MM.1S (cell line): ENCODE measurements around the gene ADARB2.

Source experiments
- DNase-seq: peaks from one replicate; pipeline ENCODE4 v3.0.0-alpha.2; 2015
- H2AFZ ChIP-seq: fragments of 300-600 bp; sonication (generic); 2 replicates; pipeline ENCODE4 v1.6.0; 2016; ENCODE audit warnings: antibody characterized with exemption, low read length
- H3F3A ChIP-seq: fragments of 300-600 bp; sonication (generic); 2 replicates; pipeline ENCODE4 v1.6.1; 2016; ENCODE audit warnings: mild to moderate bottlenecking, antibody characterized with exemption, low read length, moderate library complexity, mixed read lengths; ENCODE audit not compliant: insufficient read depth
- H3K27ac ChIP-seq: fragments of 300-600 bp; sonication (generic); 2 replicates; pipeline ENCODE4 v1.5.1; 2016; ENCODE audit warnings: mild to moderate bottlenecking, low read length
- H3K27me3 ChIP-seq: fragments of 300-600 bp; sonication (generic); replicated peaks from 2 replicates; pipeline ENCODE4 v1.6.0; 2016; ENCODE audit warnings: low read length; ENCODE audit not compliant: insufficient read depth
- H3K36me3 ChIP-seq: fragments of 300-600 bp; sonication (generic); replicated peaks from 2 replicates; pipeline ENCODE4 v1.6.1; 2016; ENCODE audit warnings: mild to moderate bottlenecking, low read length, mixed read lengths; ENCODE audit not compliant: insufficient read depth
- H3K4me1 ChIP-seq: fragments of 300-600 bp; sonication (generic); 2 replicates; pipeline ENCODE4 v1.6.1; 2016; ENCODE audit warnings: low read length, mixed read lengths
- H3K4me2 ChIP-seq: fragments of 300-600 bp; sonication (generic); 2 replicates; pipeline ENCODE4 v1.6.0; 2016; ENCODE audit warnings: low read depth, low read length
- H3K4me3 ChIP-seq: fragments of 300-600 bp; sonication (generic); 2 replicates; pipeline ENCODE4 v1.5.1; 2016; ENCODE audit warnings: low read length, mixed read lengths
- H3K79me2 ChIP-seq: fragments of 300-600 bp; sonication (generic); 2 replicates; pipeline ENCODE4 v1.6.1; 2016; ENCODE audit warnings: mixed run types, low read length, mixed read lengths
- H3K9ac ChIP-seq: fragments of 300-600 bp; sonication (generic); 2 replicates; pipeline ENCODE4 v1.6.1; 2016; ENCODE audit warnings: low read length, mixed read lengths
- H3K9me2 ChIP-seq: fragments of 300-600 bp; sonication (generic); replicated peaks from 2 replicates; pipeline ENCODE4 v1.6.1; 2016; ENCODE audit warnings: mild to moderate bottlenecking, low read length, mixed read lengths; ENCODE audit not compliant: insufficient read depth
- H3K9me3 ChIP-seq: fragments of 300-600 bp; sonication (generic); replicated peaks from 2 replicates; pipeline ENCODE4 v1.6.1; 2016; ENCODE audit warnings: mild to moderate bottlenecking, low read length, mixed read lengths; ENCODE audit not compliant: insufficient read depth
- H4K20me1 ChIP-seq: fragments of 300-600 bp; sonication (generic); 2 replicates; pipeline ENCODE4 v1.6.1; 2016; ENCODE audit warnings: mild to moderate bottlenecking, low read length, moderate library complexity, mixed read lengths; ENCODE audit not compliant: insufficient read depth
- CTCF ChIP-seq: fragments of 300-600 bp; sonication (generic); IDR thresholded peaks from 2 replicates; pipeline ENCODE4 v1.5.1; 2016; ENCODE audit warnings: antibody characterized with exemption, low read length, mixed read lengths
- EZH2 ChIP-seq: fragments of 300-600 bp; sonication (generic); optimal IDR thresholded peaks from 2 replicates; pipeline ENCODE3; 2017; ENCODE audit warnings: low read depth, mild to moderate bottlenecking, antibody characterized with exemption, low read length, mixed read lengths
- EZH2phosphoT487 ChIP-seq: fragments of 300-600 bp; sonication (generic); IDR thresholded peaks from 2 replicates; pipeline ENCODE4 v1.6.1; 2018; ENCODE audit warnings: antibody characterized with exemption, low read length

ADARB2 gene

GRCh38 chr10:1175956-1176565, 561.3 kb downstream of the ADARB2 start:
- Histone ChIP-seq H3F3A (no peaks in the 10 kb centered on the region), H3K79me2 (no peaks in the 10 kb centered on the region), H3K27me3 (peaks cover 10% of the 10 kb centered on the region; the same call in 1 of the 2 replicates), H3K9me2 (no peaks in the 10 kb centered on the region), H2AFZ (no peak overlapping the region), H3K4me2 (no peak overlapping the region), H3K9me3 (no peaks in the 10 kb centered on the region), H3K27ac (no peak overlapping the region), H4K20me1 (no peaks in the 10 kb centered on the region), H3K4me3 (no peak overlapping the region), H3K9ac (no peak overlapping the region), H3K4me1 (no peaks in the 10 kb centered on the region), H3K36me3 (no peaks in the 10 kb centered on the region)
- no peak for DNase-seq
- TF ChIP-seq EZH2phosphoT487 (no peak), CTCF (no peak), EZH2 (no peak)

- Histone ChIP-seq H3F3A (no peaks in the 10 kb centered on the region), H3K9me2 (no peaks in the 10 kb centered on the region), H3K4me3 (no peak overlapping the region), H3K4me1 (no peaks in the 10 kb centered on the region), H3K4me2 (no peak overlapping the region), H3K9ac (no peak overlapping the region), H4K20me1 (no peaks in the 10 kb centered on the region), H3K9me3 (no peaks in the 10 kb centered on the region), H3K27ac (no peak overlapping the region), H2AFZ (no peak overlapping the region), H3K27me3 (peaks cover 3% of the 10 kb centered on the region; the same call in 1 of the 2 replicates), H3K36me3 (no peaks in the 10 kb centered on the region), H3K79me2 (no peaks in the 10 kb centered on the region)
- TF ChIP-seq EZH2phosphoT487 (no peak), CTCF (no peak), EZH2 (no peak)
- DNase-seq, result no peak
Measured at GRCh38 chr10:1174022-1174421, 563.3 kb downstream of the ADARB2 start.

GRCh38 chr10:1173091-1173490, 564.2 kb downstream of the ADARB2 start:
- Histone ChIP-seq H3K79me2 (no peaks in the 10 kb centered on the region), H3K9me3 (no peaks in the 10 kb centered on the region), H3K27ac (no peak overlapping the region), H3F3A (no peaks in the 10 kb centered on the region), H3K36me3 (no peaks in the 10 kb centered on the region), H2AFZ (no peak overlapping the region), H3K4me2 (no peak overlapping the region), H3K27me3 (peaks cover 3% of the 10 kb centered on the region; the same call in 1 of the 2 replicates), H4K20me1 (no peaks in the 10 kb centered on the region), H3K9ac (no peak overlapping the region), H3K4me1 (no peaks in the 10 kb centered on the region), H3K9me2 (no peaks in the 10 kb centered on the region), H3K4me3 (no peak overlapping the region)
- DNase-seq, result no peak
- TF ChIP-seq EZH2phosphoT487 (no peak), EZH2 (no peak), CTCF (no peak)
